ENCODE data around the gene MEIS2.

DNA sequence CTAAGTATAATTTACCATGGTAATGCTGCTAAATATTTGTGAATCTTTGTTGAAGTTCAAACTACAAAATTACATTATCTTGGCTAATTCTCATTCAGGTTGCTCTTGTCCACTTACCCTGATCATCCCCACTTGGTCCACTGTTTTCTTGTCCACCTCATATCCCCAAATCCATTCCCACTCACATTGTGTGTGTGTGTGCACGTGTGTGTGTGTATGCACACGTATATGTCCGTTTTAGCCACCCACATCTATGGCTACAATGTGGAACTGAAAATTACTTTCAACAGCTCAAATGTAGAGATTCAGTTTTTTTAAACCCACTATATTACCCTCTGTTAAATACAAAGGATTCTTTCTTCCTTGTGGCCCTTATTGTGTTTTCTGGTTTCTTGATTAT, 15.2 kb upstream of the MEIS2 start:
- TF ChIP-seq CTBP1 (IDR thresholded peaks at IDR 0.05; ENCODE audit: borderline replicate concordance) (no peak), FOXM1 (IDR thresholded peaks at IDR 0.05; ENCODE audit: borderline replicate concordance) (no peak), LEF1 (IDR thresholded peaks at IDR 0.05; ENCODE audit: borderline replicate concordance) (no peak), ZNF384 (IDR thresholded peaks at IDR 0.05) (no peak), BHLHE40 (IDR thresholded peaks at IDR 0.05; ENCODE audit: borderline replicate concordance) (no peak)

Measured in HEK293T (cell line).